ENCODE data around the gene CXCR4. TPM values are rescaled to one million over a fixed set of nuclear protein-coding genes. Genes with fewer than 3 reads are reported as not detected.

Gene CXCR4
- total and polyA plus RNA-seq, 9 of the 15 experiments (the other 6 are each of a cell fraction or from before 2014, with no cell fraction given): 0.07 to 0.45 (median 0.17) TPM; not detected in 3

DNA sequence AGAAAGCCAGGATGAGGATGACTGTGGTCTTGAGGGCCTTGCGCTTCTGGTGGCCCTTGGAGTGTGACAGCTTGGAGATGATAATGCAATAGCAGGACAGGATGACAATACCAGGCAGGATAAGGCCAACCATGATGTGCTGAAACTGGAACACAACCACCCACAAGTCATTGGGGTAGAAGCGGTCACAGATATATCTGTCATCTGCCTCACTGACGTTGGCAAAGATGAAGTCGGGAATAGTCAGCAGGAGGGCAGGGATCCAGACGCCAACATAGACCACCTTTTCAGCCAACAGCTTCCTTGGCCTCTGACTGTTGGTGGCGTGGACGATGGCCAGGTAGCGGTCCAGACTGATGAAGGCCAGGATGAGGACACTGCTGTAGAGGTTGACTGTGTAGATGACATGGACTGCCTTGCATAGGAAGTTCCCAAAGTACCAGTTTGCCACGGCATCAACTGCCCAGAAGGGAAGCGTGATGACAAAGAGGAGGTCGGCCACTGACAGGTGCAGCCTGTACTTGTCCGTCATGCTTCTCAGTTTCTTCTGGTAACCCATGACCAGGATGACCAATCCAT is 2.7 kb downstream of the CXCR4 start (continued):
- TF ChIP-seq MBD2 (IDR thresholded peaks at IDR 0.05; ENCODE audit: borderline replicate concordance, low read depth) (no peak), POLR2H (tag; IDR thresholded peaks at IDR 0.05; ENCODE audit: low read depth) (no peak), RUNX1 (IDR thresholded peaks at IDR 0.05; ENCODE audit: low read depth) (no peak), RBFOX2 (IDR thresholded peaks at IDR 0.05; ENCODE audit: low read depth, low read length) (no peak), ZNF274 (IDR thresholded peaks at IDR 0.05; ENCODE audit: borderline replicate concordance, low read depth, low read length) (no peak), TEAD4 (IDR thresholded peaks at IDR 0.05; ENCODE audit: low read length) (no peak), TEAD4 (CRISPR knock-in tag; IDR thresholded peaks at IDR 0.05; ENCODE audit: borderline replicate concordance) (no peak)
- TF ChIP-seq, protein P1, sequence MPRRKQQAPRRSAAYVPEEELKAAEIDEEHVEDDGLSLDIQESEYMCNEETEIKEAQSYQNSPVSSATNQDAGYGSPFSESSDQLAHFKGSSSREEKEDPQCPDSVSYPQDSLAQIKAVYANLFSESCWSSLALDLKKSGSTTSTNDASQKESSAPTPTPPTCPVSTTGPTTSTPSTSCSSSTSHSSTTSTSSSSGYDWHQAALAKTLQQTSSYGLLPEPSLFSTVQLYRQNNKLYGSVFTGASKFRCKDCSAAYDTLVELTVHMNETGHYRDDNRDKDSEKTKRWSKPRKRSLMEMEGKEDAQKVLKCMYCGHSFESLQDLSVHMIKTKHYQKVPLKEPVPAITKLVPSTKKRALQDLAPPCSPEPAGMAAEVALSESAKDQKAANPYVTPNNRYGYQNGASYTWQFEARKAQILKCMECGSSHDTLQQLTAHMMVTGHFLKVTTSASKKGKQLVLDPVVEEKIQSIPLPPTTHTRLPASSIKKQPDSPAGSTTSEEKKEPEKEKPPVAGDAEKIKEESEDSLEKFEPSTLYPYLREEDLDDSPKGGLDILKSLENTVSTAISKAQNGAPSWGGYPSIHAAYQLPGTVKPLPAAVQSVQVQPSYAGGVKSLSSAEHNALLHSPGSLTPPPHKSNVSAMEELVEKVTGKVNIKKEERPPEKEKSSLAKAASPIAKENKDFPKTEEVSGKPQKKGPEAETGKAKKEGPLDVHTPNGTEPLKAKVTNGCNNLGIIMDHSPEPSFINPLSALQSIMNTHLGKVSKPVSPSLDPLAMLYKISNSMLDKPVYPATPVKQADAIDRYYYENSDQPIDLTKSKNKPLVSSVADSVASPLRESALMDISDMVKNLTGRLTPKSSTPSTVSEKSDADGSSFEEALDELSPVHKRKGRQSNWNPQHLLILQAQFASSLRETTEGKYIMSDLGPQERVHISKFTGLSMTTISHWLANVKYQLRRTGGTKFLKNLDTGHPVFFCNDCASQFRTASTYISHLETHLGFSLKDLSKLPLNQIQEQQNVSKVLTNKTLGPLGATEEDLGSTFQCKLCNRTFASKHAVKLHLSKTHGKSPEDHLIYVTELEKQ (CRISPR knock-in tag; IDR thresholded peaks at IDR 0.05): no peak
- TF ChIP-seq, protein P2, sequence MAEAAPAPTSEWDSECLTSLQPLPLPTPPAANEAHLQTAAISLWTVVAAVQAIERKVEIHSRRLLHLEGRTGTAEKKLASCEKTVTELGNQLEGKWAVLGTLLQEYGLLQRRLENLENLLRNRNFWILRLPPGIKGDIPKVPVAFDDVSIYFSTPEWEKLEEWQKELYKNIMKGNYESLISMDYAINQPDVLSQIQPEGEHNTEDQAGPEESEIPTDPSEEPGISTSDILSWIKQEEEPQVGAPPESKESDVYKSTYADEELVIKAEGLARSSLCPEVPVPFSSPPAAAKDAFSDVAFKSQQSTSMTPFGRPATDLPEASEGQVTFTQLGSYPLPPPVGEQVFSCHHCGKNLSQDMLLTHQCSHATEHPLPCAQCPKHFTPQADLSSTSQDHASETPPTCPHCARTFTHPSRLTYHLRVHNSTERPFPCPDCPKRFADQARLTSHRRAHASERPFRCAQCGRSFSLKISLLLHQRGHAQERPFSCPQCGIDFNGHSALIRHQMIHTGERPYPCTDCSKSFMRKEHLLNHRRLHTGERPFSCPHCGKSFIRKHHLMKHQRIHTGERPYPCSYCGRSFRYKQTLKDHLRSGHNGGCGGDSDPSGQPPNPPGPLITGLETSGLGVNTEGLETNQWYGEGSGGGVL (CRISPR knock-in tag; IDR thresholded peaks at IDR 0.05): no peak
- TF ChIP-seq, protein P3, sequence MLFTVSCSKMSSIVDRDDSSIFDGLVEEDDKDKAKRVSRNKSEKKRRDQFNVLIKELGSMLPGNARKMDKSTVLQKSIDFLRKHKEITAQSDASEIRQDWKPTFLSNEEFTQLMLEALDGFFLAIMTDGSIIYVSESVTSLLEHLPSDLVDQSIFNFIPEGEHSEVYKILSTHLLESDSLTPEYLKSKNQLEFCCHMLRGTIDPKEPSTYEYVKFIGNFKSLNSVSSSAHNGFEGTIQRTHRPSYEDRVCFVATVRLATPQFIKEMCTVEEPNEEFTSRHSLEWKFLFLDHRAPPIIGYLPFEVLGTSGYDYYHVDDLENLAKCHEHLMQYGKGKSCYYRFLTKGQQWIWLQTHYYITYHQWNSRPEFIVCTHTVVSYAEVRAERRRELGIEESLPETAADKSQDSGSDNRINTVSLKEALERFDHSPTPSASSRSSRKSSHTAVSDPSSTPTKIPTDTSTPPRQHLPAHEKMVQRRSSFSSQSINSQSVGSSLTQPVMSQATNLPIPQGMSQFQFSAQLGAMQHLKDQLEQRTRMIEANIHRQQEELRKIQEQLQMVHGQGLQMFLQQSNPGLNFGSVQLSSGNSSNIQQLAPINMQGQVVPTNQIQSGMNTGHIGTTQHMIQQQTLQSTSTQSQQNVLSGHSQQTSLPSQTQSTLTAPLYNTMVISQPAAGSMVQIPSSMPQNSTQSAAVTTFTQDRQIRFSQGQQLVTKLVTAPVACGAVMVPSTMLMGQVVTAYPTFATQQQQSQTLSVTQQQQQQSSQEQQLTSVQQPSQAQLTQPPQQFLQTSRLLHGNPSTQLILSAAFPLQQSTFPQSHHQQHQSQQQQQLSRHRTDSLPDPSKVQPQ (CRISPR knock-in tag; IDR thresholded peaks at IDR 0.05; ENCODE audit: borderline replicate concordance): no peak
- TF ChIP-seq, protein P4, sequence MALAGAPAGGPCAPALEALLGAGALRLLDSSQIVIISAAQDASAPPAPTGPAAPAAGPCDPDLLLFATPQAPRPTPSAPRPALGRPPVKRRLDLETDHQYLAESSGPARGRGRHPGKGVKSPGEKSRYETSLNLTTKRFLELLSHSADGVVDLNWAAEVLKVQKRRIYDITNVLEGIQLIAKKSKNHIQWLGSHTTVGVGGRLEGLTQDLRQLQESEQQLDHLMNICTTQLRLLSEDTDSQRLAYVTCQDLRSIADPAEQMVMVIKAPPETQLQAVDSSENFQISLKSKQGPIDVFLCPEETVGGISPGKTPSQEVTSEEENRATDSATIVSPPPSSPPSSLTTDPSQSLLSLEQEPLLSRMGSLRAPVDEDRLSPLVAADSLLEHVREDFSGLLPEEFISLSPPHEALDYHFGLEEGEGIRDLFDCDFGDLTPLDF (CRISPR knock-in tag; IDR thresholded peaks at IDR 0.05): no peak

Data from K562 (cell line).